ENCODE measurements around the gene FAT2.
"Not testable (repeated sequence)": the region's sequence is repeated elsewhere in the genome, so short reads cannot be mapped to it uniquely, and the experiment has no call there.

Gene FAT2

DNA sequence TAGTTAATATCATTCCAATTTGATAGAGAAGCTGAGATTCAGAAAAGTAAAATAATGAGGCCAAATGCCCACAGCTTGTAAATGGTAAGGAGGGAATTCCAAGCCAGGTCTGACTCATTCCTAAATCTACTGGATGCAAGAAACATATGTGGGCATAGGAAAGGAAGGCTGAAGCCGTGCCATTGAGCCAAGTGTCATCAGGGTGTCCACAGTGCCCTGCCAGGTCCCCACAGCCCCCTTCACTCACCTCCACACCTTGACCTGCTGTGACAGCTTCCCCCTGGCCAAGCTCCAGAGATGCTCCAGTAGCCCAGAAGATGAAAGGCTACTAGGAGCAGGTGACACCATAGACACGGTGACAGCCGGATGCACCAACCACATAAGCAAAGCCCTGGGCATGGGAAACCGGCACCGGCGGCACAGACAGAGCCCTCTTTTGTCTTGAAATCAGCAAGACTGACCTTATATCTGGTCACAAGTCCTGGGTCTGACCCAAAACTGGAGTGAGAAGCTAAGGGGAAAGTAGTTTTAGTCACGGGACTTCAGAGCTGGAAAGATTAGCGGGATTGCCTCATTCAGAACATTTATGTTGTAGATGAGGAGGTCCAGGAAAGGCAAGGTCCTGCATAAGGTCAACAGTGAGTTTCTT is 20.1 kb upstream of the FAT2 start:
- DNase-seq, result no peak

DNA sequence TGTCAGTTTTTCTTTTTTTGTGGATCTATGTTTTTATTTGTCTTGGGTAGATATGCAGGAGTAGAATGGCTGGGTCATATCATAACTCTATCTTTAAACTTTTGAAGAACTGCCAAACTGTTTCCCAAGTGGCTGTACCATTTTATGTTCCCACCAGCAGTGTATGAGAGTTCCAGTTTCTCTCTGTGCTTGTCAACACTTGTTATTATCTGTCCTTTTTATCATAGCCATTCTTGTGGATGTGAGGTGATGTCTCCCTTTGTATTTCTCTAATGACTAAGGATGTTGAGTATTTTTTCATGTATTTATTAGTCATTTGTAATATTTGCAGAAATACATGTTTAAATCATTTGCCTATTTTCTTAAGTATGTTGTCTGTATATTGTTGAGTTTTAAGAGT is 17.4 kb upstream of the FAT2 start:
- DNase-seq, result no peak

DNA sequence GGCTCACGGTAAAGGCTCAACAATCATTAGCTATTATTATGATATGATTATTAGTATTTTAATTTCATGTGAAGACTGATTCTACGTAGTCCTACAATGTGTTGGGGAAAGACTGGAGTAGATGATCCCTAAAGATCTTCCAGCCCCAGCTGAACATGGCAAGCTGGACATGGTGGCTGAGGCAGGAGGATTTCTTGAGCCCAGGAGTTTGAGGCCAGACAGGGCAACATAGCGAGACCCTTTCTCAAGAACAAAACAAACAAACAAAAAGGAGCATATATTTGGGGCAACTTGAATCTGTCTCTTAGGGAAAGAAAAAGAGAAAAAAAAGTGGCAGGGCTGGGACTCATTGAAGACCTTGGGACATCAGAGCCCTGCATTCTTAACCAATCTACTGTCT is 16.2 kb upstream of the FAT2 start:
- no peak for DNase-seq

DNA sequence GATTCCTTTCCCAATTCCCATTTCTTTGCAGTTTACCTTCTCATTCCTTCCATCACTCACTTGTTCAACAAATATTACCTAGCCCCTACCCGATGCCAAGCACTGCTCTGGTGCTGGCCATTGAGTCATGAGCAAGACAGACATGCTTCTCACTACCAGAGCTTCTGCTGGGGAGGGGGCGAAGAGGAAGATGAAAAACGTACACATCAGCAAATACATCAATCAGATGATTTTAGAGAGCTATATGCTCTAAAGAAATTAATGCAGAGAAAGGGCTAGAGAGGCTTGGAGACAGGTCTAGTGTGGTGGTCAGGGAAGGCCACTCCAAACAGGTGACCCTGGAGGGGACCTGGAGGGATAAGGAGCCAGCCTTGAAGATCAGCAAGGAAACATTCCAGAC is 14.4 kb upstream of the FAT2 start:
- DNase-seq, result no peak

DNA sequence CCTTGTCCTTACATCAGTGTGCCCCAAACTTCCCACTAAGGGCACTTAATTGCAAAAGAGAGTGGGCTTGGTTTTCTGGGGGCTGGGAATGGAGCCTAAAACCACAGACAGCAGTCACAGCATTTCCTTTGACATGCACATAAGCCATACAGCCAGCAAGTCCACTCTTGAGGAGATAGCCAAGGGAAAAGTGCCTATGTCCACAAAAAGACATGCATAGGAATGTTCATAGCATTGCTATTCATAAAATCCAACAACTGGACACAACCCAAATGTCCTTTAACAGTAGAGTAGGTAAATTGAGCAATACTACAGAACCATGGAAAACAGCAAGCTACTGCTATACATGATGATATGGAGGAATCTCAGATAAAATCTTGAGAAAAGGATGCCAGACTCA is 11.7 kb upstream of the FAT2 start:
- no peak for DNase-seq

DNA sequence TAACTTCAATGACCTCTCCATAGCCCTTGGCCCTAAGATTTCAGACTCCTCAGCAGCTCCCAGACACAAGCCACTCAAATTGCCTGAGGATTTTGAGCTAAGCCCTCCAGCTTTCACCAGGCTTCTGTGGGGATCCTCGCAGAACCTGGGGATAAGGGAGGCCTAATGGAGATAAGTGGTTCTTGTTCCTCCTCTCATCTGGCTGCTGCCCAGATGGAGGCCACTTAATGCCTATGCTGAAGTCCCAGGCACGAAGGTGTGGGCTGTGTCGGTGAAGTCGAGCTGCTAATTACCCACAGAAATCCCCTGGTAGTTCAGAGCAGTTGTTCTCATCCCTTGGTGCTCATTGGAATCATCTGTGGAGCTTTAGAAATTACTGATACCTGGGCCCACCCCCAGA is 10.3 kb upstream of the FAT2 start:
- DNase-seq, result no peak

DNA sequence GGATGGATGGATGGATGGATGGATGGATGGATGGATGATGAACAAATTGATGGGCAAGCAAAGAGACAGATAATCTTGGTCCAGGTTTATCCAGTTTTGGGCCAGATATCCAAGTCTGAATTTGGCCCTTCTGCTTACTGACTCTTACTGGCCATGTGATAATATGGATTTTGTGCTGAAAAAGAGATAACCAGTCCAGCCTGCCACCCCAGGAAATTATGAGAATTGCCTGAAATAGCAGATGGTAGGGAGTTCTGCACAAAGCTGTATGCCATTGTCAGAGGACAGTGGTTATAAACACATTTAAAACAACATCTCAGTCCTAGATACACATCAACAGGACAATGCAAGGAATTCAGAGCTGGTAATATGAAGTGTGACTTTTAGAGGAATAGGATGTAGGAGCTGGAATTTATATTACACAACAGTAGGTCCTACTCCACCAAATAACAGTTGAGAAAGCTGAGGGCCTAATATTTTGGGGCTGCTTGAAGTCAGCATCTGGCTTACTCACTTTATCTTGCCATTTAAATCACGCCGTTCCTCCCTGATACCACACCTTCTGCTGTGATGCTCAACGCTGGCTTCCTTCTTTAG is 9.0 kb upstream of the FAT2 start:
- no peak for DNase-seq

DNA sequence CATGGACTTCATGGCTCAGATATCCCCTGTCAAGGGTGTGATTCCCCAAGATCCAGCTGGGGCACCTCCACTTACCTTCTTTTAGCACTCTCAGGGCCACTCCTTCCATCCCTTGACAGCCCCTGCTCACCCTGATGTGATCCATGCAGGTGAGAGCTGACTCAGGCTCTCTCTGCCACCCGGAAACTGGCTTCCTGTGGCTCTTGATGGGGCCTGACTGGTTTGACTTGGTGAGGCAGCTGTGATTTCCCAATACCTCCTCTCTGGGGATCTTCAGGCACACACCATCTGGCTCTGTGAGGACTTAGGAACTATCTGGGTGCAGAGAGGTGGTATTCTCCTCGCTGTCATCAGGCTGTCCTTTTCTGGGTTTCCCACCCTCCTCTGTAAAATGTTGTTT is 7.9 kb upstream of the FAT2 start:
- peak; percentile 6 for DNase-seq

DNA sequence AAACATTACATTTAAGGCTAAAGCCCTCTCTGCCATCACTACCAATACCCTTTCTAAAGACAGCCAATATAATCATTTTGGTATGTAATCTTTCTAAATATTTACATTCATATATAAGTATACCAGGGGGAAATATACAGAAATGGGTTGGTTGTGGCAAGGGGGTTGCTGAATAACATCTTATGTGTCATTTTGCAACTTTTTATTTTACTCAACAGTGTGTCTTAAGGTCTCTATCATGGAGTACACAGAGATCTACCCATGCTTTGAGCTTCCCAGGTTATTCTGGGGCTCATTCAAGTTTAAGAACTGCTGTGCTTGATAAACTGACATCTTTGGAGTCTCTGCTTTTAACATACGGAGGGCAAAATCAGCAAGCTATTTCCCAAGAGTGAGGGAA is 7.4 kb upstream of the FAT2 start:
- DNase-seq, result no peak

DNA sequence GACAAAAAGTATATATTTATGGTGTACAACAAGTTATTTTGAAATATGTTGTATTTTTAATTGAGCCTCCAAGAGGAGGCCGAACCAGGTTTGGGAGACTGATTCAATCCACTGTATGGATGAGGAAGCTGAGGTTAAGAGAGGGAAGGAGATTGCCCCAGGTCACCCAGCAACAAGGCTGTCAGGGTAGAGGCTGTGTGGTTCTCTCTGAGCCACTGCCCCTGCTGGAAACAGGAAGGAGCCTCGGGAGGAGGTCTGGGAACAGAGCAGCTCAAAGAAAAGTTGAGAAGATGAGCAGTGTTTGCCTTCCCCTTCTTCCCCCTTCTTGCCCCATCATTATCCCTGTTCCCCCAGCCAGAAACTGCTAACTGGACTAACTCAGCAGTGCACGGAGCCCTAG is 6.6 kb upstream of the FAT2 start:
- no peak for DNase-seq

DNA sequence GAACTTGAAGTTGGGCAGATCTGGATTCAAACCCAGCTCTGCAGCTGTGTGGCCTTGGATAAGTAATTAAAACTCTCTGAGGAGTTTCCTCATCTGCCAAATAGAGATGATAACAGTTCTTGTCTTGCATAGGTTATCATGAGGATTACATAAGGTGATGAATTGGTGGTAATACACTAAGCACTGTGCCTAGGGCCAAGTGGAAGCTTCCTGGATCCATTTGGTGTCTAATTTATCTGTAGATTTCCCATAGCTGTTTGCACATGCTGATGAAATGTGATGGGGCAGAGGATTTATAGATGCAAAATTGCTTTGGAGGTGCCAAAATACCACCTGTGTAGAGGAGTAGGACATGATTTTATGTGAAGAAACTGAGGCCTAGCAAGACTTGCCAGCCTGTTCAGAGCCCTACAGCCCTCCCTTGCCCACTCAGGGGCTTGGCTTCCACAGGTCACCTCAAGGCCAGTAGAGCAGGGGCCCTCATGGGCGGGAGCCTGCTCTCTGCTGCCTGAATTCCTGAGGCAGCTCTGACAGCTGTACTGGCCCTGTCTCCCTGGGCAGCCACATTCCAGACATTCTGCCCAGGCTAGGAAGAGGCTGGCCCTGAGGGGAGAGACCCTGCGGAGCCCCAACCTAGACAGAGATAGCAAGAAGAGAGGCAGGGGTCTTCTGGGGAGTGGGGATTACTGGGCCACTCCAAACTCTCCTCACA is 5.9 kb upstream of the FAT2 start:
- no peak for DNase-seq

DNA sequence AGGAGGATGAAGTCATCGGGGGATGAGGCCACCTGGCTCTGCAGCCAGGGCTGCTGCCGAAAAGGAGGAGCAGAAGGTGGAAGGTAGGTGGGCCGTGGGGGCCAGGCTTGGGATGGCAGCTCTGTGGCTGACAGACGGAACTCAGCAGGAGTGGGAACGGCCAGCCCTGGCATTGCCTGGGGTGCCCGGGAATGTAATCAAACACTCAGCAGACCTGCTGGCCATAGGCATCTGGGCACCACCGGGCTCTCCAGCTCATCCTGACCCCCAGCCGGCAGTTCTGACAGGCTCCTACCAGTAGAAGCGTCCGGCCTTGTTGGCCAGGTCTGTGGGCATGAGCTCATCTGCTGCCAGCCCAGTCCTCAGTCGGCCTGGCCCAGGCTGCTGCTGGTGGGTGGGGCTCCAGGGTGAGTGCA is 4.3 kb upstream of the FAT2 start:
- no peak for DNase-seq

DNA sequence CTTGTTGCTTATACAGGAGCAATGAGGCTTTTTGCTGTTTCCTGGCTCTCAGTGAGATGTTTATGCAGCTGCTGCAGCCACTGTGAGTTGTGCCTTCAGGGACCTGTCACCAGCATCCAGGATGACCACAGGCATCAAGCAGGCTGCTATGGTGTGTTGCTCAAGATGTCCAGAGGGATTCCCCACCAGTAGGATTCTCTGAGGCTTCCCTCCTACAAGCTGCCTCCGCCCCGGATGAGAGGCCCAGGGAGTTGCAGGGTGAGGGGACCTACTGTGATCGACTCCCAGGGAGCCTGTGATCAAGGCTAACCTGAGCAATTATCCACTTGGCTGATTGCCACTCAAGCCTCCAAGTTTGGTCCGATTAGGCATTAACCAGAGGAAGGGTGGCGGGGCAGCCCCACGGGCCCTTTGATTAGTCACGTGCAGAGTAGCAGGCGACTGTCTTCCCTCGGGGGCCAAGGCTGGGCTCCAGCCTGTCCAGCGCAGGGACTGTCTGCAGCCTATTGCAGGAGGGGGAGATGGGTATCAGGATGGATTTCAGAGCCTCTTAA is 1.8 kb upstream of the FAT2 start:
- DNase-seq, result no peak

DNA sequence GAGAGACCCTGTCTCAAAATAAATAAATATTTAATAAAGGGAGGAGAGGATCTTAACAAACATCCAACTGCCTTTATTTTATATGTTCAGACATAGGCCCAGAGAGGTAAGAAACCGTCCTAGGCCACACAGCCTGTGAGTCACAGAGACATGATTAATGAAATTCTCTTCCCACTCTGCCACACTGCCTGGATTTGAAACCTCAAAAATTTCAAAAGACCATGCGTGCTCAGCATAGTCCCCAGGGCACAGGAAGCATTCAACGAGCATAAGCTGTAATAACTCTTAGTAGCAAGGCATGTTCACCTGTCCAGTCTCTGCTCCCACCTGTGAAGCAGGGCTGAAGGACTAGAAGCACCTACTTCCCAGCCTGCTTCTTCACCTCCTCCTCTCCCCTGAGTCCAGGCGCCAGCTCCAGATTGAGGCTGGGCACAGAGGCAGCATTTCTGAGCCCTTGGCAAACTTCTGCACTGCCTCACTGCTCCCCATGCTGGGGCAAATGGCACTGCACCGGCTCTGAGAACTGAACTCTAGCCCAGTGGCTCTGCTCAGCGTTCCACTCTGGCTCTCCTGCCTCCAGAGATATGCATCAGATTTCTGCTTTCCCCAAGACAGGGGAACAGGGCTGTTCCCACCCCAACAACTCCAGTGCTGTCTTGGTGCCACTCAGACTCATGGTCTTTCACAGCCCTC is 1.1 kb downstream of the FAT2 start:
- DNase-seq, result no peak

DNA sequence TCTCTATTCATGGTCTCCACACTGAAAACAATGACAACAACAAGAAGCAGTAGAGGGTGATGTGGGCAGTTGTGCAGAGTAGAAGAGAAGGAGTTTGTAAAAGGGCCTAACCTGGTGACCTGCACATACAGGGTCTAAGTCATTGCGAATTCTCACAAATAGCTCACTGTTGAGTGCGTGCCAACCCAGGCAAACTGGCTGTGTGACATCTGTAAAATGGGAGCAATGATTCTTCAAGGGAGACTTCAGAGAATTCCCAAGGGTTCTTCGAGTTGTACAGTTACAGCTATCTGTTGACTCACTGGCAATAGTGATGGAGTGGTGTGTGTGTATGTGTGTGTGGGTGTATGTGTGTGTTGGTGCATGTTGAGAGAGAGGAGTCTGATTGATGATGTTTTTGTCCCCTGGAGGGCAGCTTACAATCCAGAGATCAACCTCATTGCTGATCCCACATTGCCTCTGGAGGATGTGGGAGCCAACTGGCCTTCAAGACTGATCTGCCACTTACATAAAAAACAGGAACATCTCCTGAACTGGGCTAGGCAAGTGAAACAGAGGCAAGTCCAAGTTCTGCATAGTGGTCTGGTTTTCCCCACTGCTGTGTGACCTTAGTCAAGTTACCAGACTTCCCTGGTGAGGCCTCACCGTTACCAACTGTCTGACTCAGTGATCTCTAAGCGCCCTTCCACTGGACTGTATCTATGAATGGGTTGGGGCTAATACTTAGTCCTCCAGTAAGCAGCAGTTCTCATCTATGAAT is 3.2 kb downstream of the FAT2 start:
- DNase-seq, result no peak

DNA sequence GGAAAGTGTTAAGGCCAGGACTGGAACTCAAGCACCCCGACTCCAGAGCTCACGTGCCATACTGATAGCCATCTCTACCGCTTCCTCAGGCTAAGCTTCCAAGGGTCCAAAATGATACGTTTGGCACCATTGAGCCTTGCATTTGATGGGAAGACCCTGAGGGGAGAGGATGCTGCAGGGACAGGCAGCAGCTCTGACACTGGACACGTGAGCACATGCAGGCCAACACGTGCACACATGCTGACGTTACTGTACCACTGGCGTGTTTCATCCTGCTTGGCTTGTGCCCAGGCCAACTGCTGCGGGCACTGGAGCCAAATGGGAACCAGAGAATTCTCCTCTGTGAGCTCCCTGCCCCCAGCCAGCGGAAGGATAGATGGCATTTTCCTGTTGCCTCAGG is 5.2 kb downstream of the FAT2 start:
- no peak for DNase-seq

DNA sequence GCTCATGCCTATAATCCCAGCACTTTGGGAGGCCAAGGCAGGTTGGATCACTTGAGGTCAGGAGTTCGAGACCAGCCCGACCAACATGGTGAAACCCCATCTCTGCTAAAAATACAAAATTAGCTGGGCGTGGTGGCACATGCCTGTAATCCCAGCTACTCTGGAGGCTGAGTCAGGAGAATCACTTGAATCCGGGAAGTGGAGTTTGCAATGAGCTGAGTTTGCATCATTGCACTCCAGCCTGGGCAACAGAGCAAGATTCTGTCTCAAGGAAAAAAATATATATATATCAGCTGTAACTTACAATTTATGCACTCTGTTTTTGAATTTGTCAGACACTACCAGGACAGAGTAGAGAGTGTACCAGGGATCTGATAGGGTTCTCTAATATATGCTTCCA is 5.8 kb downstream of the FAT2 start:
- not testable (repeated sequence) for DNase-seq

DNA sequence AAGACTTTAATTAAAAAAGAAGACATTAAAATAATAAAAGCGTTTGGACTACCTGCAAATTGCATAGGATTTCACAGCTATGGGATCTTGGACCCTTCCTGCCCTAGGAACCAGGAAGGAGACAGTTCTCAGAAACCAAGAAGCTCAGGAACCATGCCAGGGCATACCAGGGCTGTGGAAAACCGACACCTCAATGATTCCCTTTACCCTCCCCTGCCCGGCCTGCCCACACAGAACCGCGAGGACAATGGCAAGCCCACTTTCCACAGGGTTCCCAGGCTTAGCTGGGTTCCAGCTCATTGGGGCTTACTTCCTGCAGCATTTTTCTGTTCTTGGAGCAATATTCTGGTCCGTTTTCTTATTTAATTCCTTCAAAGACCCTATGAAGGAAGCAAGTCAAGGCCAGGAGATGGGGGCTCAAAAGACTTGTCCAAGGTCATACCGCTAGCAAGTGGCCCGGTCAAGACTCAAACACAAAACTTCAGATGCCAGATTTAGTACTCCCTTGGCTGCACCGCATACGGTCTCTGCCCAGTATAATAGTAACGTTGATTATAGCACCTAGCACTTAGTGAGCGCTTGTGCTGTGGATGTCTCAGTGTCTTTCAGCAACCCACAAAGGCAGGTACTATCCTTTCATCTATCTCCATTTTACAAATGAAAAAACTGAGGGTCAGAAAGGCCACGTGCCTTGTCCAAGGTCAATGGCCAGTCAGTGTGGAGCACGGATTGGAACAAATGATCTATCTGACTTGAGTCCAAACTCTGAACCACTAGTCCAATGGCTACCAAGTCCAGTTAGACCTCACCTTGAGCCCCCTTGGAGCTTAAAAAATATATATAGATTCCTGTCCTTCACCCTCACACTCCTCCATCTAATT is 6.8 kb downstream of the FAT2 start:
- DNase-seq, result no peak

DNA sequence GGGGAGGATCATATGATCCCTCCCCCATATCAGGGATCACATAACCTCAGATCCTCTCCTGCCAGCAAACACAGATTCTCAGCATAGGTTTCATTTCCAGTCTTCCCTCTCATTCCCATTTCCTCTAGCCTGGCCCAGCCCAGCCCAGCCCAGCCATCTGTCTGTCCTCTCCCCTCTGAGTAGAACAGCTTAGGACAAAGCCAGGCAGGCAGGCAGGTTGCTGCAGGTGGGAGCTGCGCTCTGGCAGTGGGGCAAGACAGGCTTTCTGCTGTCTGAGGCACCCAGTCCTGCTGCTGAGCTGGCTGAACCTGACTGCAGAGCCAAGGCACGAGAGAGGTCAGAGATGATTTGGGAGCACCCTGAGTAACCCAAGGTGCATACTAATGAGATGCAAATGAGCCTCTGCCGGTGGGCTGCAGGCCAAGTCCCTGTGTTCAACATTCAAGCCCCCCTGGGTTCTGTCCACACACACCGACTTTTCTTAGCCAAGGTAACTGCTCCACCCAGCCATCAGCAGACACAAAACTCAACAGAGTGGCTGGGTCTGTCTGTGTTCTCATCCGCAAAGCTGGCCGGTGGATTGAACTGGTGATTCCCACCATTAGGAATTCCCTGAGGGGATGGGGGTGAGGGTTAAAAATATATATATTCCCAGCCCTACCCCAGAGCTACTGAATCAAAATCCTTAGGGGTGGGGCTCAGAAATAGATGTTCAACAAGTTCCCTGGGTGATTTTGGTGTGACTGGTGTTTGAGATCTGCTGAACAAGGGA is 9.1 kb downstream of the FAT2 start:
- peak; percentile 13 for DNase-seq

DNA sequence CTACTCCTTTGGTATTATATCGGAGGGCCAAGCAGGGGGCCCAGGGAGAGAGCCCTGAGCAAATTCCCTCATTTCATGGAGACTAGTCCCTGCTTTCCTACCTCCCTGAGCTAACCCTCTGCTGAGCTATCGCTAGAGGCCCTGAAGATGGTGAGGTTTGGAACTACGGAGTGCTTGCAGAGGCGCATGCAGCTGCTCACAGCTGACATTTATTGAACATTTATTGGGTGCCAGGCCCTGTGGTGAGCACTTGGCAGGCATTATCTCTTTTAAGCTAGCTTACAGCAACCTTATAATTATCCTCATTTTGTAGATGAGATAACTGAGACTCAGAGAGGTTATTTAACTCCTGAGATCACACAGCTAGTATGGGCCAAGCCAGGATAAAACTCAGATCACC is 9.8 kb downstream of the FAT2 start:
- DNase-seq, result no peak

DNA sequence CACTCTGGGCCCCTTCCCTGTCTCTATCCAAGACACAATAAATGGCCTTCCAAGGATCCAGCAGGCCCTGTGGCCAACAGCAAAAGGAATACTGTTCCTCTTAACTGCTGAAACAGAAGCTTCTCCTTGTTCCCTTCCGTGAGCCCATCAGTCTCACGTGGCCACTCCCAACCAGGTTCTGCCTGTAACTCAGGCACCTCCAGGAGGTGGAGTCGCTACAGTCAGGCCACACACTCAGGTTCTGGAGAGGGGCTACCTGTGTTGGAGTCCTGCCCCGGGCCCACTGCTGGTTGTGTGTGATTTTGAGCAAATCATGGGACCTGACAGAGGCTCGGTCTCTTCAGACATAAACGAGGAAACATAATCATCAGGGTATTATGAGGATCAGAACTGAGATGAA is 10.3 kb downstream of the FAT2 start:
- no peak for DNase-seq
